Stimulated activated CD4-positive, alpha-beta T cell treated with anti-CD3 and anti-CD28 coated beads, Interleukin-15, amount 100 ng/mL, for 48 hours (primary cell): ENCODE results near the gene RNF26.

Source experiments
- DNase-seq, 2 donors: peaks; one replicate each; pipeline ENCODE4 v3.0.0-alpha.2; 2020; ENCODE audit warnings: low read depth in 2 of 2

RNF26 gene

DNA sequence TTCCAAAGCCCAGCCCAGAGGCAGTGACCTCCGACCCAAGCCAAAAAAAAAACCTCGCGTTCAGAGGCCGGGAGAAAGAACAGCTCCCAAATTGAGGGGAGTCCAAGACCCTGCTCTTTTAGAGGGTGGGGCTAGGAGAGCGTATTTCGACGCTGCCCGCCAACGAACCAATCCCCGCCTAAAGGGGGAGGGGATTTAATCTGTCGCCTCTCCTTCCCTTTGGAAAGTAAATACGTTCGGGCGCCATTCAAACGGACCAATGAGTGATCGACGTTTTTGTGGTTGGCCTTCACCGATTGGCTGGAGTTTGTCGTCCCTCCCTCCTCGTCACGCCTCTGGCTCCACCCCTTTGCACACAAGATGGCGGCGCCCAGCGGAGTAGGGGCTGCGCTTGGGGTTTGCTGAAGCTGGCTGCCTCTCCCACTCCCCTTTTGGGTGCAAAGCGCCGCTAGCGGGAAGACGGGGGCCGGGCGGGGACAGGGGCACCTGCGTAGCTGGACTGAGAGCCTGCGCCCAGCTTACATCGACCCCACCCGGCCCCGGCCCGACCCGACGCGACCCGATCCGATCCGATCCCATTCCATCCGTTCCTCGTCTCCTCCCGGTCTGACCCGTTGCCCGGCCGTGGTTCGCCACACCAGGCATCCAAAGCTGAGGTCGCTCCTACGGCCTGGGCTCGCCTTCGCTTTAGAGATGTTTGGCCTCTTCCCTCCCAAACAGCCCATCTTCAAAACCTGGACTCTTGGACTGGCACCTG lies at the start of gene RNF26:
Gene RNF26 (plus strand): TSS at position 354 of the 757 bp plus-strand sequence. CDS start 596 bp downstream, outside the sequence.
- peak; percentile 88 to 91 for DNase-seq

DNA sequence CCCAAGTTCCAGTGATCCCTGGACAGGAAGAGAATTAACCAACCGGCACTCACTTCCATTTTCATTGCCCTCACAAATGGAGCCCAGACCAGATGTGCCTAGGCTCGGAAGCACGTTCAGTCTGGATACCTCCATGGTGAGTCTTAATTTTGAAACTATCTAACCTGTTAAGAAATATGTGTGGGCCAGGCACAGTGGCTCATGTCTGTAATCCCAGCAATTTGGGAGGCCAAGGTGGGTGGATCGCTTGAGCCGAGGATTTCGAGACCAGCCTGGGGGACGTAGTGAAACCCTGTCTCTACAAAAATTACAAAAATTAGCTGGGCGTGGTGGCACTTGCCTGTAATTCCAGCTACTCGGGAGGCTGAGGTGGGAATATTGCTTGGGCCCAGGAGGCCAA lies 48.9 kb upstream of the RNF26 start:
- DNase-seq = no peak

DNA sequence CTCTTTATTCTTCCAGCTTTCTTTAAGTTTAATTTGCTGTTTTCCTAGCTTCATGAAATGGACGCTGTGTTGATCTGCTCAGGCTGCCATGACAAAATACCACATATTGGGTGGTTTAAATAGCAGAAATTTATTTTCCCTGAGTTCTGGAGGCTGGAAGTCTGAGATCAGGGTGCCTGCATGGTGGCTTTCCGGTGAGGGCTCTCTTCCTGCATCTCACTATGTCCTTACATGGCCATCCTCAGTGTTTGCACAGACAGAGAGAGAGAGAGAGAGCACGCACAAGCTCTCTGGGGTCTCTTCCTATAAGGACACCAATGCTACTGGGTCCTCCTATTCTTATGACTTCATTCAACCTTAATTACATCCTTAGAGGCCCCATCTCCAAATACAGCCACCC lies 46.1 kb upstream of the RNF26 start:
- no peak for DNase-seq

DNA sequence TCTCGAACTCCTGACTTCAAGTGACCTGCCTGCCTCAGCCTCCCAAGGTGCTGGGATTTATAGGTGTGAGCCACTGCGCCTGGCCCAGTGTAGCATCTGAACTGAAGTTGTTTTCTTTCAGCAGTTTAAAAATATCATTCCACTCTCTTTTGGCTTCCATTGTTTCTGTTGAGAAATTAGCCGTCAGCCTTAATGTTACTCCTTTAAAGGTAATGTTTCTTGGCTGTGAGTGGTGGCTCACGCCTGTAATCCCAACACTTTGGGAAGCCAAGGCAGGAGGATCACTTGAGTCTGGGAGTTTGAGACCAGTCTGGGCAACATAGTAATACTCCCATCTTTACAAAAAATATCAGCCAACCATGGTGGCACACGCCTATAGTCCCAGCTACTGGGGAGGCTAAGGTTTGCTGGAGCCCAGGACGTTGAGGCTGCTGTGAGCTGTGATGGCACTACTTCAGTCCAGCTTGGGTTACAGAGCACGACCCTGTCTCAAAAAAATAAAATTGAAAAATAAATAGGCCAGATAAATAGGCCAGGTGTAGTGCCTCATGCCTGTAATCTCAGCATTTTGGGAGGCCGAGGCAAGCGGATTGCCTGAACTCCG lies 43.3 kb upstream of the RNF26 start:
- DNase-seq = no peak

DNA sequence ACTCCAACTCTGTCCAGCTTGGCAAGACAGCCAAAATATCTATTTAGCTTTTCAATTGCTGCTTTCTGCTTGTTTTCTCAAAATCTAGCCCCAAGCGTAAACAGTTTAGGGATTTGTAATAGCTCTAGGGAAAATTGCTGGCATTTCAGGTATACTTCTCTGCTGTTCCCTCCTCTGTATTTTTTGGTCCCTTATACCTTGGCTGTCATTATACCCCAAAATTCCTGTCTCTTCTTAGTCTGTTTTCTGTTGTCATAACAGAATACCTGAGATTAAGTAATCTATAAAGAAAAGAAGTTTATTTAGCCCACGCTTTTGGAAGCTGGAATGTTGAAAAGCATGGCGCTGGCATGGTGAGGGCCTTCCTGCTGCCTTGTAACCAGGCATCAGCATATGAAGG lies 40.9 kb upstream of the RNF26 start:
- DNase-seq = no peak

DNA sequence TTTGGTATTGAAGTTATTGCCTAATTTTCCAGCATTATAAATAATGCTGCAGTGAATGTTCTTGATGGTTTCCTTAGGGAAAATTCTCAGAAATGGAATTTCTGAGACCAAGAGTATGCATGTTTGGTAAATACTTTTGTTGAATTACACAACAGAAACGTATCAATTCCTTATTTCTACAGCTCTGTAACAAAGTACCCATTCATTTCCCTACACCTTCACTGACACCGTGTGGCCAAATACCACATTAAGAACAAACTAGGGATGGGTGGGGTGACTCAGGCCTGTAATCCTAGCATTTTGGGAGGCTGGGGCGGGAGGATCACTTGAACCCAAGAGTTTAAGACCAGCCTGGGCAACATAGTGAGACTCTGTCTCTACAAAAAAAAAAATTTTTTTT lies 39.1 kb upstream of the RNF26 start:
- DNase-seq = no peak

DNA sequence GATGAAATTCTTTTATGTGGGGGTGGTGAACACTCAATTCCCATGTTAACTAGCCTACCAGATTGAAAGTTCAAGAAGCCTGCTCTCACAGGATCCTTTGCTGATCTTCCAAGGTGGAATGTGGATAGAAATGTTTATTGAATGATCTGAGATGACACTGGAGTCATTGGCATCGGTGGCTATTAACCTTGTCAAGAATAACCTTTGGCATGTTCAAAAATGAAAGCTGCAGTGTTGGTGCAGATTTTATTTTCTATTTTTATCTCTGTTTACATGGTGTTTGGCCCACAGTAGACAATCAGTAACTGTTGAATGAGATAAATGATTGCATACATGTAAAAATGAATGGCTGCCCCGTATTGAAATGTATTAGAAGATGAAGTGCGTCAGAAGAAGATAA lies 36.4 kb upstream of the RNF26 start:
- no peak for DNase-seq

DNA sequence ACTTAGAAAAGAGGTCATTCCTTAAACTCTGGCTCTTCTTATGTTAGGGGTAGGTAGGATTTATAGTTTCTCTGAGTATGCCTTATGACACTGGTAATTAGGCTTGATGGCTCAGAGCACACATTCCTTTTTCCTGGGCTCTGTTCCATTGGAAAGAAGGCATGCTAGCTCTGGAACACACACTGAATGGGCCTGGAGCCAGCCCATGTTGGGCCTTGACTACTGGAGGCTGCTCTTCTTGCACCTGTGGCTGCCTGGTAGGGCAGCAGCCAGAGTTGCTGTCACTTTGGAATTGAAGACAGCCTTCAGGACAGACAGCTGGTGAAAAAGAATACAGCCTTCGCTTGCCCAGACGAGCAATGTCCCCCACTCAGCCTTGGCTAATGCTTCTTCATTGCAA lies 35.6 kb upstream of the RNF26 start:
- DNase-seq = no peak

DNA sequence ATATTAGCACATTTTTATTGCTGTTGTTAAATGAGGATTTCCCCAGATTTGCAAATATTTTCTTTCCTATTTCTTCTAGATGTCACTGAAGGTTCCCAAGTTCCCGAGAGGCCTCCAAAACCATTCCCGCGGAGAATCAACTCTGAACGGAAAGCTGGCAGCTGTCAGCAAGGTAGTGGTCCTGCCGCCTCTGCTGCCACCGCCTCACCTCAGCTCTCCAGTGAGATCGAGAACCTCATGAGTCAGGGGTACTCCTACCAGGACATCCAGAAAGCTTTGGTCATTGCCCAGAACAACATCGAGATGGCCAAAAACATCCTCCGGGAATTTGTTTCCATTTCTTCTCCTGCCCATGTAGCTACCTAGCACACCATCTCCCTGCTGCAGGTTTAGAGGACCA lies 34.9 kb upstream of the RNF26 start:
- no peak for DNase-seq

DNA sequence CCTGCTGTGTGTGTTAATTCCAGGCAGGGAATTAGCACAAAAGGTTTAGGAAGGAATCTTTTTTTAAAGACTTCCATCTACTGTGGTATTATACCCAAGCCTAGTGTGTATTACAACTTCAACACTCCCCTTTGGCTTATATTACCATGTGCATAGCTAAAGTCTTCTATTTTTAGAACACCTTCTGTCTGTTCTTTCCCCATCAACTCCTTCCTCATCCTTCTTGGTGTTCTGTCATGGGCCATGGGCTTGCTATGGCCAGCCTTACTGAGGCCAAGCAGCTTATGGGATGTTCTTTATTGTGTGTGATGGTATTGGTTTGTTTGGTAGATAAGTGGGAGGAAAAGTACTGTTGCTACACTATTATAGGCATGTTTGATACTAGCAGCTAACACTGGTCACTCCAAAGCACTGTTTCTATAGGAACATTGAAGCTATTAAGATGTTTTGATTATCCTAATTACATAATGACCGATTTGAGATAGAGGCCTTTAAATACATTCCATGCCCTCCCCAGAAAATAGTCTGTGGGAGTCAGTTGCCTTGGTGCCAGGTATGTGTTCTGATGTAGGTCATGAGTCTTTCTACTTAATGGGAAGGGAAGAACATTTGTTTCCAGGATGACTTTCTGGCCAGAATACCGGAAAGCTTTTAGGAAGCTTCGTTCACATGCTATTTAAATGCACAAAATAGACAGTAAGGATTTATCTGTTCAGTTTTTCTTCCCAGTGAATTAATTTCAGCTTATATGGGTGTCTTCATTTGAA lies 33.9 kb upstream of the RNF26 start:
- no peak for DNase-seq

DNA sequence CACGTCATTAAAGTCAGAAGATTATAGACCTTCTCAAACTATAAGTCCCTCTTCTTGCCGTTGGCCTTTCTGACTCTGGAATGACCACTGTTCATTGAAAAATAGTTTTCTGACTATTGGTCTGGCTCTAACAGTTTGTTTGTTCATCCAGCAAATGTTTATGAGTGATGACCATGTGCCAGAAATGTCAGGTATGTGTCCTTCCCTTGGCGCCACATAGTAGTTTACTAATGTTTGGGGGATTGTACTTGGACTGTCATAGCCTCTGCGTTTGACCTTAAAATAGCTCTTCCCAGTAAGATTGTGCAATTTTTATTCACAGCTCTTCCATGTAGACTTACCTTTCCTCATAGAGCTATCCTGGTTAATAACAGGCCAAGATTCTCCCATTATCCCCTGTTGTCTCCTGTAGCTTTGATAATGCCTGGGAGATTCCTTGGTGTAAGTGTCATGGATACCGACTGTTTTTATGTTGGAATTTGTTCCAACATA lies 31.1 kb upstream of the RNF26 start:
- DNase-seq = no peak

DNA sequence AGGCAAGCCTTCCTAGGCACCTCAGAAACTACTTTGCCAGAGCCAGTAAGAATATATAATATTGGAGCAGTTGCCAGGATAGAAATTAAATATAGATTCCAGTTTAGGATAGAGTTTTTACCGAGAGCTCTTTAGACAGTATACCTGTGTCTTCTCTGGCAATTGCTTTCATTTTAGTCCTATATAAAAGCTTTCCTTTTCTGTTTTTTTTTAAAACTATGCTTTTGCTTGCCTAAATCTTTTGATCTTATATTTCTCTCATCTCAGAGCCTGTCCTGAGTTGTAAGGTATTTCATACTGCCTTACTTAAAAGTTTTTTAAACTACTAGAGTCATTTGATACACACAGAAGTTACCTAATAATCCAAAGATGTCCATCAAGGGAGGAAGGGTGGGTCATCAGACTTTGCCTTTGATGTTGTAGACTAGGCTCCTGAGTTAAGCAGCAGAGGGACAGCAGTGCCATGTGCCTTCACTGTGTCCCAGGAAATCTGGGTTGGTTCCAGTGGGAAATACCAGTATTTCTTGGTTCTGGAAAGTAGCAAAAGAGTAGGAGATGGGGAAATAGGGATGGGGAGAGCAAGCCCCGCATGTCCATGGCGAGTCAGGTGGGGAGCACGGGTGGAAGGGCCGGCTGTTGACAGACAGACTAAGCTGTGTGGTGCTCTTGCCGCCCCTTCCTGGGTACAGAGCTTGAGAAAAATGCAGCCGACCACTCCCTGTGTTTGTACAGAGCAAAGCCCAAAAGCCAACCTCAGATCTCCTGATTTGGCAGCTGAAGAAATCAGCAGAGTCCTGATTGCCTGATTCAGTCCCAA lies 28.6 kb upstream of the RNF26 start:
- no peak for DNase-seq

DNA sequence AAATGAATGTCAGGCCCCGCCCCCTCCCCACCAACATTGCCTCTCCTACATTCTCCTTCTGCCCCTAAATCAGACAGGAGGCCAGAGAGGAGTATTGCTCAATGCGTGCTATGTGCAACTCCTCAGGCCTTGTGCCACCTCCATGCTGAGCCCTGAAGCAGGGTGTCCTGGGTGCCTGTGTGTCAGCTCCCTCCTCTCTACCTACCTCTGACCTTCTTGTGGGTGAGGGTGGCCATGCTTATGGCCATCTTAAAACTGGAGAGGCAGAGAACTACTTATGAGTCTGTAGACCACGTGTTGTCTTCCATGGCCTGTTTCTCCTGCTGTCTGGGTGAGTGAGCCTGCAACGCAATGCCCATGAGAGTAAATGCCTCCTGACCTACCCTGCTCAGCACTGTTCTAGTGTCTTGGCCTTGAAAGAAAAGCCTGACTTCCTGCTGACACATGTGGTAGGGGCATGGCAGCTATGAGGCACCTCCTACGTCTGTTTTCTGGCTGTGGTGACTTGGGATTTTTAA lies 27.9 kb upstream of the RNF26 start:
- DNase-seq = no peak

DNA sequence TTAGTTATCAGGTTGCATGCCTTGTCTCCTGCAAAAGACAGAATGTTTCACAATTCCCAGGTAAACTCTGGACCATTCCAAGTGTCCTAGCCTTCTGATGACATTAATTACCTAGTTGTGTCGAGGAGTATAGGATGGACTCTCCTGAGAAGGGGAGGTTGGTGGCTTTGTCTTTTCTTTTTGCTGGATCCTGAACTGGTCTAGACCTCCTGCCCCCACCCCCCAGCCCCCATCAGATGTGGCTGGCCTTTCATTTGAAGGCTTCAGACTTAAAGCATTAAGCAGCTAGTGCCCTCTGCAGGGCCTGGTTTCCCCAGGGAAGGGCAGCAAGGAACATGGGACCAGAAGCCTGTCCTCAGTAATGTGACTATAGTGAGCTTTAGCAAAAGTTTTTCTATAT lies 27.1 kb upstream of the RNF26 start:
- DNase-seq = no peak

DNA sequence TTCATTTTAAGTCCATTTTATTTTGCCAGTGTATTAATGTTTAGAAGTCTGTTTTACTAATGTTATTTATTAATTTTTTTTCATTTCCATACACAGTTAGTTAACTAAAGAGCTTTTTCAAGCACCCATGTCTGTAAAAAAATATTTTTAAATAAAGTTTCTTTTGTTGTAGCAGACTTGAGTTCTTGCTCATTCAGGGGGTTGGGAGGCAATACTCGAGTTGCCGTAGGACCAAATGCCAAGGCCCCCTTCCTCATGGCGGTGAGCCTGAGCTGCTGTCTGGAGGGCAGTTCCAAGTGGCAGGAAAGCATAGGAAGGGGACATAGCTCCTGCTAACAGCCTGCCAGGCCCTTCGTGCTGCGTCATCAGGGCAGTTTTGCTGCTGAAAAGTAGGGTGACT lies 26.4 kb upstream of the RNF26 start:
- no peak for DNase-seq

DNA sequence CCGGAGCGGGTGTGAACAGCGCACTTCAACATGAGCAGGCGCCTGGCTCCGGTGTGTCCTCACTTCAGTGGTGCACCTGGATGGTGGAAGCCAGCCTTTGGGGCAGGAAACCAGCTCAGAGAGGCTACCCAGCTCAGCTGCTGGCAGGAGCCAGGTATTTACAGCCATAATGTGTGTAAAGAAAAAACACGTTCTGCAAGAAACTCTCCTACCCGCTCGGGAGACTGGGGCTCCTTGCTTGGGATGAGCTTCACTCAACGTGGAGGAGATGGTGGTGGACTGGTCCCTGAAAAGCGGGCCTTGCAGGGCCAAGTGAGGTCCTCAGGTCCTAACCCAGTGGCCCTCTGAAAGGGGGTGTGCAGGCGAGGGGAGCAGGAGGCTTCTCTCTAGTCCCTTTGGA lies 24.9 kb upstream of the RNF26 start:
- DNase-seq = no peak

DNA sequence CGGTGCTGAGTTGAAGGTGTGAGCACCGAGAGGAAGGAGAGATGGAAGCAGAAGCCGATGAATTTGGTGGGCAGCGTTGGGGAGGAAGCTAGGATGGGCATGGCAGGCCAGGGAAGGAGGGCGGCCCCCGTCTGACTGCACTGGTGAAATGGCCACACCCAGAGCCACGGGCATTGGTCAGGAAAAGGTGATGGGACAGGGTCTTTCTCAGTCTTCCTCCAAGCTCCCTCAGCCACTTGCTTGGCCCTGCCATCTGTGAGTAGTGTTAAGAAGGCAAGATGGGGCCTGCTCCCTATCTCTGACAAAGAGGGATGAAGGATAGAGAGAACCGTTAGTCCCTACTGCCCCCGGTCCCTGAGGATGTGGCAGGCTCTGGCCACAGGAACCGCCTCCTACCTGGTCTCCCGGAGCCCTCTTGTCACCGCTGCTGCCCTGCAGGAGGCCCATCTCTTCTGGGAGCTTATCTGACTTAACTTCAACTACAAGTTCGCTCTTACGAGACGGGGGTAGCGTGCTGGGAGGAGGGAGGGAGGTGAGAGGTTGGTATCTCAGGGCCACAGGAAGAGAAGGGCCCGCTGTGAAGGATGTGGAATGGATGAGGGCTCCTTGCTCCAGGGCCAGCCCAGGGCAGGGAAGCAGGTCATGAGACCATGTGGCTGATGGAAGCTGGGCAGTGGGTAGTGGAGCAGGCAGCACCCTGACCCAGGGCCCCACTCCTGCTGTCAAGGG lies 24.2 kb upstream of the RNF26 start:
- DNase-seq = no peak

DNA sequence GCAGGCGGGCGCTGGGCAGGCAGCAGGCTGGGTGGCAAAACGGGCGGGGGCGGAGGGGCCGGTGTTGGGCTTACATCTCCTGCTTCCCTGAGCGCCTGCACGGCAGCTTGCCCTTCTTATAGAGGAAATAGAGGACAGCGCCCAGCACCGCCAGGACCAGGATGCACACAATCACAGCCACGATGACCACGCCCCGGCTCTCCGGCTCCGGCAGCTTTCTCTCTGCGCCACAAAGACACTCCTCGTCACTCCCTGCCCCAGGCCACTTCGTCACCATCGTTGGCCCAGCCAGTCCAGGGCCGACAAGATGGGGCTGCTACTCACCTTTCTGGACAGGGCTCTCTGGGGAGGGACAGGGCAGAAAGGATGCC lies 23.7 kb upstream of the RNF26 start:
- DNase-seq = no peak

DNA sequence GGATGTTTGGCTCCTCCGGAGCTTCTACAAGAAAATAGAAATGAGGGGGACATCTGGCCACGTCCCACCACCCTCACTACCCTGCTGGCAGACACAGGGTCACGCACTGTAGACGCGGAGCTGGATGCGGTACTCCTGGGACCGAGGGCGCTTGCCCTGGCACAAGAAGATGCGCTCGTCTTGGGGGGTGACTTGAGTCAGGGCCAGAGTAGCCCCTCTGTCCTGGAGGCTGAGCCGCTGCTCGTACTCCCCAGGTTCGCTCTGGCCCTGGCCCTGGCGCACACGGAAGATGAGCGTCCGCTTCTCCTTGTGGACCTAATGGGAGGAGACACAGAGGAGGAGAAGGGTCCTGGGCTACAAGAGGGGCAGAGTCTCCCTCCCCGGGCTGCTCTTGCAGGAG lies 19.6 kb upstream of the RNF26 start:
- no peak for DNase-seq

DNA sequence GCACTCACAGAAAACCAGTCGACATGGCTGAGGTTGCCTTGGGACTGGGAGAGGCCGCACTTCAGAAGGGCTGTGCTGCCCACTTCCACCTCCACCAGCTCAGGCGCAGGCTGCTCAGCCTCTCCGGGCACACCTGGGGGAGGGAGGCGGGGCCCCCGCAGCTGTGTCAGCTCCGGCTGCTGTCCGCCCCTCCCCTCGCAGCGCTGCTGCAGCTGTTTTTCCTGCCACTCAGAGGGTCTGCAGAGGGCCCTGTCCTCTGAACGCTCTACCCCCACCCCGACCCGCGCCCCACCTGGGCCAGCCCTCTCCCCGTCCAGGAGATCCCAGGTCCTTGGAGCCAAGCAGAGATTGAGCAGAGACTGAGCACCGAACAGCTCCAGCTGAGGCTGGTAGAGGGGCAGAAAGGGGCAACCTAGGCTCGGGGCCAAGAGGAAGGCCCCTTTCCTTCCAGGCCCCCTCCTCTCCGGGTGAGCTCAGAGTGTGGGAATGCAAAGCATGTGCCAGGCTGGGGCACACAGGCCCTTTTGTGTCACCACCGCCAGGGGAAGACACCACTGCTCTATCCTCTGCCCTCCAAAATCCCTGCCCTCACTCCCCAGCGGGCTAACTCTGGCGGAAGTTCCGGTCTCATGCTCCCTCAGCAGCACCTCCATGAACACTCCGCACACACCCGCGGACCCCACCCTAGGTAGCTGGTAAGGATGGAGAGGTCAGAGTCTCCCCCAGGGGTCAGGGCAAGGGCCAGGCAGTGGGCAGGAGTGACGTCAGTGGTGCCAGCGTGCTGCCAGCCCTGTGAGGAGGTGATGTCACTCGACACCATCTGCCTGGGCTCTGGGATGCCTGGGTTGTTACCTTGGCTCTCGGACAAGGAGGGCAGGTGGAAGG lies 19.0 kb upstream of the RNF26 start:
- DNase-seq = peak in 1 of 2 donors; percentile 45
